LNCAP (cell line): ENCODE results near the gene HOXB1.

ENCODE experiments used
- CTCF ChIP-seq: fragments of 450-650 bp; IDR thresholded peaks from 2 replicates; pipeline ENCODE4 v1.5.1; 2017; ENCODE audit warnings: mild to moderate bottlenecking

HOXB1 gene

GRCh38 chr17:48546137-48546923 is 15.5 kb upstream of the HOXB1 start:
- no peak for TF ChIP-seq CTCF

DNA sequence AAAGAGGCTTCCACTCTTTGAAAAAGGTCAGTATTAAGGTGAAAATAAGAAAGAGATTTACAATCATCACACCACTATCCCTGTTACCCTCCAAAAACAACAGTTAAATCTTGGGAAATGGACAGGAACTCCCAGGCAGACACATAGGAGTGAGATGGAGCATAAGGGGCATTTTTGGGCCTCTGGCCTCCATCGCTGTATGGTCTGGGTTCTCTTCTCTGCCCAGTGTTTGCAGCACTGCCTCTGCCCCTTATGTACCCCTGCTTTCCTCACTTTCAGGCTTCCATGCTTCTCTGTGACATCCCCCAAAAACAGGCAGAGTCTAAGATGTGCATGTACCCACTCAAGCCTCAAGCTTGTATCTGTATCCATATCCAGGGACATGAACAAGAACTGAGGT is 14.7 kb upstream of the HOXB1 start:
- no peak for TF ChIP-seq CTCF

- TF ChIP-seq CTCF = no peak
Measured at GRCh38 chr17:48545022-48545375, 14.2 kb upstream of the HOXB1 start, which contains the start of gene HOXB2. HOXB2 (minus strand) TSS chr17:48545109; CDS start chr17:48544911, 198 bp downstream.

GRCh38 chr17:48544349-48545021 is 13.7 kb upstream of the HOXB1 start:
- TF ChIP-seq CTCF = no peak

DNA sequence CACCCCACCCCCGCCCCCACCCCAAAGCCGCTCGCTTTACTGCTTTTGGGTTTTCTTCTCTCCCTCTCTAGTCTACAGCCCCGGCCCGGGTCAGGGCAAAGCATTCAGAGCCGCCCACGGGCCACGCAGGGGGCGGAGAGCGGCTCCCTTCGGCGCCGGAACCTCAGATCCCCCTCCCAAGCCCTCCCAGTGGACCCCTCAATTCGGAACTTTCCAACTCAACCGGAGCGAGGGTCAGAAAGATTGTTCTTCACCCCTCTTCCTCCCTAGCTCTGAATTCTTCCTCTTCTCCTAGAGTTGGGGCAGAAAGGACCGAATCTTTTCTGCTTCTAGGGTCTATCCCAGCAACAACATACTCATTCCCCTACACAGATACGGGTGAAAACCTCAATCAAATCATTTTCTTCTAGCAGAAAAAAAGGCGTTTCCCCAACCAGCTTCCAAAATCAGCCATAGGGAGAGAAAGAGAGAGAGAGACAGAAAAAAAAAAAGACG is 13.1 kb upstream of the HOXB1 start:
- no peak for TF ChIP-seq CTCF

GRCh38 chr17:48543107-48543853 is 12.5 kb upstream of the HOXB1 start:
- TF ChIP-seq CTCF = no peak

GRCh38 chr17:48542698-48543106 is 11.9 kb upstream of the HOXB1 start:
- no peak for TF ChIP-seq CTCF
